ENCODE data around the gene LYPD3.
A peak's percentile ranks its signal among the peaks of the same experiment; 100 is the strongest.

Gene LYPD3

DNA sequence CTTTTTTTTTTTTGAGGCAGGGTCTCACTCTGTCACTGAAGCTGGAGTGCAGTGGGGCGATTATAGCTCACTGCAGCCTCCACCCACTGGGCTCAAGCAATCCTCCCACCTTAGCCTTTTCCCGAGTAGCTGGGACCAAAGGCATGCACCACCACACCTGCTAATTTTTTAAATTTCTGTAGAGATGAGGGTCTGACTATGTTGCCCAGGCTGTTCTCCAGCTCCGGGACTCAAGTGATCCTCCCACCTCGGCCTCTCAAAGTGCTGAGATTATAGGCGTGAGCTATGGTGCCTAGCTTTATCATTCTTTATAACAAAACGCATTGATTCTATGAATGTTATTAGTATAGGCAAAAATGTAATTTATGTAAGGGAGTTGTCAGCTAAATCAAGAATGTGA is 17.9 kb upstream of the LYPD3 start:
- FAIRE-seq: no peak
- no peak for DNase-seq (ENCODE audit: insufficient read length)
- TF ChIP-seq POLR2A (IDR thresholded peaks at IDR 0.05; ENCODE audit: low read depth, low read length): no peak
- TF ChIP-seq POLR2AphosphoS5 (IDR thresholded peaks at IDR 0.05; ENCODE audit: low read depth, low read length): no peak
- TF ChIP-seq TAF1 (IDR thresholded peaks at IDR 0.05; ENCODE audit: borderline replicate concordance, low read depth, low read length): no peak

DNA sequence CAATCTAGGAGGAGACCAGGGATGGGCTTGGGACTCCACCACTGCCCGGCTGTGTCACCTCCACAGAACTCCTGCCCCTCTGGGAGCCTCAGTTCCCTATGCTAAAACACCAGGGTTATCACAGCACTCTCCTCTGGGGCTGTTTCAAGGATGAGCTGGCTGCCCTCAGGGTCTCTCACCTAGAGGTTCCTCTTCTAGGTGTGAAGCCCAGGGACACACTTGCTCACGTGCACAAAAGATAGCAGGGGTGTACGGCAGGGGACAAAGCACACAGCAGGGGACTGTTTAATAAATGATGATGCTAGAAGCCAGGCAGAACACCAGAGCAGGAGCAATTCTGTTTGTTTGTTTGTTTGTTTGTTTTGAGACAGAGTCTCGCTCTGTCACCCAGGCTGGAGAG is 16.8 kb upstream of the LYPD3 start:
- no peak for TF ChIP-seq POLR2AphosphoS5 (IDR thresholded peaks at IDR 0.05; ENCODE audit: low read depth, low read length)
- no peak for TF ChIP-seq TAF1 (IDR thresholded peaks at IDR 0.05; ENCODE audit: borderline replicate concordance, low read depth, low read length)
- no peak for TF ChIP-seq POLR2A (IDR thresholded peaks at IDR 0.05; ENCODE audit: low read depth, low read length)
- FAIRE-seq: no peak
- no peak for DNase-seq (ENCODE audit: insufficient read length)

DNA sequence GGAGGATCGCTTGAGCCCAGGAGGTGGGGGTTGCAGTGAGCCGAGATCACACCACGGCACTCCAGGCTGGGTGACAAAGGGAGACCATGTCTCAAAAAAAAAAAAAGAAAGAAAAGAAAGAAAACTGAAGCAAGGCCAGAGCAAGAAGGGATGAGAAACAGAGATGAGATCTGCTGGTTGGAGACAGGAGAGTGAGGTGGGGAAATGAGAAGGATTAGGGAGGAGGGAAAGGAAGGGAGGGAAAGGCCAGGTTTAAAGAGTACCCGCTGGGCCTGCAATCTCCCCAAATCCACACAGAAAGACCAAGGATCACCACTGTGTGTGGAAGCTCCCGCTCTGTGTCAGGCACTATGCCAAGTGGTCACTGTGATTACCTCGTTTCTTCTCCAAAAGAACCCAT is 16.3 kb upstream of the LYPD3 start:
- TF ChIP-seq TAF1 (IDR thresholded peaks at IDR 0.05; ENCODE audit: borderline replicate concordance, low read depth, low read length) (no peak), POLR2AphosphoS5 (IDR thresholded peaks at IDR 0.05; ENCODE audit: low read depth, low read length) (no peak), POLR2A (IDR thresholded peaks at IDR 0.05; ENCODE audit: low read depth, low read length) (no peak)
- no peak for FAIRE-seq
- DNase-seq (ENCODE audit: insufficient read length): no peak

DNA sequence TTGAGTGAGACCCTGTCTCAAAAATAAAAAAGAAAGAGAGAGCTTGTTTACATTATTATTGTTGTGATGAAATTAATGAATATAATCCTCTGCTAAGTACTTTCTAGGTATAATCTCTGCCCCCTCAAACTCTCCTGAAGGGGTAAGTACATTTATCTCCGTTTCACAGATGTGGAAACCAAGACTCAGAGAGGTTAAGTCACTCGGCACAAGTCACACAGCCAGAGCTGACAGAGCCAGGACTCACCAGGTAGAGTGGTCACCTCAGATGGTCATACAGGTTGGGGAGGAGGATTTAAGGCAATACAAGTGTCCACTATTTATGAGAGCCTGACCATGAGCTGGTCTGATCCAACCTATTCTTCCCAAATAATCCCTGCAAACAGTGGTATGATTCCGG is 15.2 kb upstream of the LYPD3 start:
- FAIRE-seq (no peak), DNase-seq (ENCODE audit: insufficient read length) (no peak)
- no peak for TF ChIP-seq TAF1 (IDR thresholded peaks at IDR 0.05; ENCODE audit: borderline replicate concordance, low read depth, low read length)
- TF ChIP-seq POLR2AphosphoS5 (IDR thresholded peaks at IDR 0.05; ENCODE audit: low read depth, low read length): no peak
- no peak for TF ChIP-seq POLR2A (IDR thresholded peaks at IDR 0.05; ENCODE audit: low read depth, low read length)

DNA sequence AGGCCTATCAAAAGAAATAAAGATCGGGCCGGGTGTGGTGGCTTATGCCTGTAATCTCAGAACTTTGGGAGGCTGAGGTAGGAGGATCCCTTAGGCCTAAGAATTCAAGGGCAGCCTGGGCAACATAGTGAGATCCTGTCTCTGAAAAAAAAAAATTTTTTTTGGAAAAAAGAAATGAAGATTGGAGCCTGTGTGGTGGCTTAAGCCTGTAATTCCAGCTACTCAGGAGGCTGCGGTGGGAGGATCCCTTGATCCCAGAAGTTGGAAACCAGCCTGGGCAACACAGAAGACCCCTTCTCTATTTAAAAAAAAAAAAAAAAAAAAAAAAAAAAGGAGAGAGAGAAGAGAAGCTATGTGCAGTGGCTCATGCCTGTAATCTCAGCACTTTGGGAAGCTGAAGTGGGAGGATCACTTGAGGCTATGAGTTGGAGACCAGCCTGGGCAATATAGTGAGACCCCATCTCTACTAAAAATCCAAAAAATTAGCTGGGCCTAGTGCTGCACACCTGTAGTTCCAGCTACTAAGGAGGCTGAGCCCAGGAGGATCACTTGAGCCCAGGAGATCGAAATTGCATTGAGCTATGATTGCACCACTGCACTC is 14.7 kb upstream of the LYPD3 start:
- DNase-seq (ENCODE audit: insufficient read length) (no peak), FAIRE-seq (no peak)
- no peak for TF ChIP-seq POLR2A (IDR thresholded peaks at IDR 0.05; ENCODE audit: low read depth, low read length)
- TF ChIP-seq POLR2AphosphoS5 (IDR thresholded peaks at IDR 0.05; ENCODE audit: low read depth, low read length): no peak
- TF ChIP-seq TAF1 (IDR thresholded peaks at IDR 0.05; ENCODE audit: borderline replicate concordance, low read depth, low read length): no peak

DNA sequence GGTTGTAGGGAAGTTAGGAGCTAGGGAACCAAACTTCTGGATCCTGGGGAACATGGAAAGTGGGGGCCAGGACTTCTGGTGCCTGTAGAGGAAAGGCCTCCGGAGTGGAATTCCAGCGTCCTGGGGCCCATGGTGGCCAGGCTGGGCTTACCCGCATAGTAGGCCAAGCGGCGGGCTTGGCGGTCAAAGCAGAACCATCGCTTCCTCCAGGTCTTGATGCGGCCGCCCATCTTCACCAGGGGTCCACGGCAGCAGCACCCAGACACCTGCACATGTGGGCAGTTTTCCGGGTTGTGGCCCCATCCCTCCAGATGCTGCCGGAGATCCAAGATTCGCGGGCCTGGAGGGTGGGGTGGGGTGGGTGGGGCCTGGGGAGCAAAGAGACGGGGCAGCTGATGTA is 13.8 kb upstream of the LYPD3 start:
- no peak for FAIRE-seq
- no peak for DNase-seq (ENCODE audit: insufficient read length)
- TF ChIP-seq POLR2A (IDR thresholded peaks at IDR 0.05; ENCODE audit: low read depth, low read length) (no peak), TAF1 (IDR thresholded peaks at IDR 0.05; ENCODE audit: borderline replicate concordance, low read depth, low read length) (no peak), POLR2AphosphoS5 (IDR thresholded peaks at IDR 0.05; ENCODE audit: low read depth, low read length) (no peak)

DNA sequence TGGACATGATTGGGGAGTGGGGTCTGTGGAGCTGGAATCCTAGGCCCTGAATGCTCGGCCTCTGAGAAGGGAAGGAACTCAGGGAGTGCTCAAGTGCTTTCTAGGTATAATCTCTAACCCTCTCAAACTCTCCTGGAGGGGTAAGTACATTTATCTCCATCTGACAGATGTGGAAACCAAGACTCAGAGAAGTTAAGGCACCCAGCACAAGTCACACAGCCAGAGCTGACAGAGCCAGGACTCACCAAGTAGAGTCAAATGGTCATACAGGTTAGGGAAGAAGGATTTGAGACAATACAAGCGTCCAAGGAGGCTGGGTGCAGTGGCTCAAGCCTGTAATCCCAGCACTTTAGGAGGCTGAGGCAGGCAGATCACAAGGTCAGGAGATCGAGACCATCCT is 12.9 kb upstream of the LYPD3 start:
- FAIRE-seq: no peak

DNA sequence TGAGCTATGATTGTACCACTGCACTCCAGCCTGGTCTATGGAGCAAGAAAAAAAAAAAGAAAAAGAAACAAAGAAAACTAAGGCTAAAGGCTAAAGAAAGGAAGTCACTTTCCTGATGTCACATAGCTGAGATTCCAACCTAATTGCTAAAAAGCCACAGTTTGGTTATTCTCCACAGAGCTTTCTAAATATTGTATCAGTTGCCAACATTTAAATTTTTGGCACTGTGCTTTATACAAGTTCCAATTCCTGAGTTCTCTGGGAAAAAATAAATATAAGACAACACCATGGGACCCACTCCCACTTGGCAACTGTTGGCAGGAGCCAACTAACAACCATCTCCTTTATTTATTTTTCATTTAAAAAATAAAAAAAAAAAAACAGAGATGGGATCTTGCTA is 11.2 kb upstream of the LYPD3 start:
- no peak for FAIRE-seq
- no peak for DNase-seq (ENCODE audit: insufficient read length)
- TF ChIP-seq POLR2A (IDR thresholded peaks at IDR 0.05; ENCODE audit: low read depth, low read length) (no peak), POLR2AphosphoS5 (IDR thresholded peaks at IDR 0.05; ENCODE audit: low read depth, low read length) (no peak), TAF1 (IDR thresholded peaks at IDR 0.05; ENCODE audit: borderline replicate concordance, low read depth, low read length) (no peak)

More for the DNA sequence above, 12.9 kb upstream of the LYPD3 start:
- no peak for DNase-seq (ENCODE audit: insufficient read length)
- TF ChIP-seq POLR2A (IDR thresholded peaks at IDR 0.05; ENCODE audit: low read depth, low read length) (no peak), TAF1 (IDR thresholded peaks at IDR 0.05; ENCODE audit: borderline replicate concordance, low read depth, low read length) (no peak), POLR2AphosphoS5 (IDR thresholded peaks at IDR 0.05; ENCODE audit: low read depth, low read length) (no peak)

DNA sequence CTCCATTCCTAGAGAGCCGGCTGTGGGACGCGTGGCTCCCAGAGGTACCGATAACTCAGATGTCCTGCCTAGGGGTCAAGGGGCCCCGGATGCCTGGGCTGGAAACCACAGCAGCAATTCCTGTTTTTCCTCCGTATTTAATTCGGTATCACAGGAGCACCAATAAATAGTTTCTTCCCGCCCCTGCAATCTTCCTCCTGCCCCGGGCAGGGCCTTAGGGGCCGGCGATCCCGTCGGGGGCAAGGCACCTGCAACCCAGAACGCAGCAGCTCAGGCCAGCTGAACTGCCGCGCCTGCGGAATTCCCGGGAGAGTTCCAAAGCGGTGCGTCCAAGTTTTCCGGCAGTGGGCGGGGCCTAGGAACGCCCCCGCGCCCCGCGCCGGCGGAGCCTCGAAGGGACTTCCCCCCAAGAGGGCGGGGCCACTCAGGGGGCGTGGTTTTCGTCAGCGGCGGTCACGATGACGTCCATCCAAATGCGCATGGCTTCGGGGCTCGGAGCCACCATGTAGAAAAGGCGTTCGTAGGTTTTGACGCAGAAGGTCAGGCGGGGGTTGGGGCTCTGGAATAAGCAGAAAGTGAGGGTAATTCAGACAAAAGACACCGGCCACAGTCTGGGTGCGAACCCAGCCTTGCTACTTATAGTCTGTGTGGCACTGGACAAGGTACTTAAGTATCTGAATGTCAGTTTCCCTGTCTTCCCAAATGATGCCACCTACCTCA is 9.7 kb upstream of the LYPD3 start:
- FAIRE-seq (peak; percentile 80), DNase-seq (ENCODE audit: insufficient read length) (peak; percentile 92)
- TF ChIP-seq TAF1 (IDR thresholded peaks at IDR 0.05; ENCODE audit: borderline replicate concordance, low read depth, low read length) (no peak), POLR2AphosphoS5 (IDR thresholded peaks at IDR 0.05; ENCODE audit: low read depth, low read length) (no peak), POLR2A (IDR thresholded peaks at IDR 0.05; ENCODE audit: low read depth, low read length) (peak; percentile 32; the same call in 1 of the 2 replicates)

DNA sequence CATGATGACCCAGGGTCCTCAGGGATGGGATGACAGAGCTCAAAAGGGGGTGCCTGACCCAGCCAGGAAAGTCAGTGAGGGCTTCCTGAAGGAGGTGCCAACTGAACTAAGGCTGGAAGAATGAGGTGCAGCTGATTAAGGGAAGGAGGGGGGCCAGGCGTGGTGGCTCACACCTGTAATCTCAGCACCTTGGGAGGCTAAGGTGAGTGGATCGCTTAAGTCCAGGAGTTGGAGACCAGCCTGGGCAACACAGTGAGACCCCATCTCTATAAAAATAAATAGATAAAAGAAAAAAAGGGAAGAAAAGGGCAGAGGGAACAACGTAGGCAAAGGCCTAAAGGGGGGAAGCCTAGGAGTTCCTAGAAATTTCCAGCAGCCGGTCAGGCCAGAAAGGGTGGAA is 9.1 kb upstream of the LYPD3 start:
- no peak for DNase-seq (ENCODE audit: insufficient read length)
- no peak for FAIRE-seq
- TF ChIP-seq POLR2AphosphoS5 (IDR thresholded peaks at IDR 0.05; ENCODE audit: low read depth, low read length) (no peak), POLR2A (IDR thresholded peaks at IDR 0.05; ENCODE audit: low read depth, low read length) (no peak), TAF1 (IDR thresholded peaks at IDR 0.05; ENCODE audit: borderline replicate concordance, low read depth, low read length) (no peak)

DNA sequence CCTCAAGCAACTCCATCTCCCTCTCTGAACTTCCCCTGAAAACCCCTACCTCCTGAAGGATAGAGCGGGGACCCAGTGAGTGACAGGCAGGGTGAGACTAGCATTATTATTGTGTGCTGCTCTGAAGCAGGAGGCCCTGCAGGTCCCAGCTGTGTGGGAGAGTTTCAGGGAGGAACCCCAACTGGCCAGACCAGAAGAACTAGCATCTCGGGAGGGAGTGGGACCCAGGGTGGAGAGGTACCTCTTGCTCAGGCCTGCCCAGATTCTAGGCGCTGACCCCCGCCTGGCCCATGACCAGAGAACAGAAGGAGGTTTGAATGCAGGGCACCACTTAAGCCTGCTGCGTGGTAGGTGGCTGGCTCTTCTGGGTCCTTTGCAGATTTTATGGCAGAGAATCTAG is 5.7 kb upstream of the LYPD3 start:
- FAIRE-seq (no peak), DNase-seq (ENCODE audit: insufficient read length) (no peak)
- TF ChIP-seq TAF1 (IDR thresholded peaks at IDR 0.05; ENCODE audit: borderline replicate concordance, low read depth, low read length) (no peak), POLR2AphosphoS5 (IDR thresholded peaks at IDR 0.05; ENCODE audit: low read depth, low read length) (no peak), POLR2A (IDR thresholded peaks at IDR 0.05; ENCODE audit: low read depth, low read length) (no peak)

DNA sequence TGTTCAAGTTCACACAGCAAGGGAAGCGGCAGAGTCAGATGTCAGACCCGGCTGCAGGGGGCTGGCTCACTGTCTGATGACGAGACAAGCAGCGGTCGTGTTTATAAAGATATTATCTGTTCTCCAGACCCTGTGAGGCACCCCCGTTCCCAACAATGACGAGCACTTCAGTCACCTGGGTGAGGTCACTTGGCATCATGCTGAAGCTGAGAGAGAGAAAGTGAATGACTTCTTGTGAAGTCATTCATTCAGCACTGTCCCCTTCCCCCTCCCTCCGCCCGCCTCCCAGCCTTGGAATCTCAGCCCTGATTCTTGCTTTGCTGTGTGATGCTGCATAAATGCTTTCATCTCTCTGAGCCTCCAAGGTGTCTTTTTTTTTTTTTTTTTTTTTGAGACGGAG is 4.9 kb upstream of the LYPD3 start:
- no peak for DNase-seq (ENCODE audit: insufficient read length)
- FAIRE-seq: no peak
- TF ChIP-seq TAF1 (IDR thresholded peaks at IDR 0.05; ENCODE audit: borderline replicate concordance, low read depth, low read length) (no peak), POLR2A (IDR thresholded peaks at IDR 0.05; ENCODE audit: low read depth, low read length) (no peak), POLR2AphosphoS5 (IDR thresholded peaks at IDR 0.05; ENCODE audit: low read depth, low read length) (no peak)

Measured in GM12892 (cell line).